Activated CD4-positive, alpha-beta T cell treated with anti-CD3 and anti-CD28 coated beads, Interleukin-2, amount 10 ng/mL, durations not matched to agents 24 days and 14 days (primary cell): ENCODE data around the gene TPSAB1. TPM values are rescaled to one million over a fixed set of nuclear protein-coding genes. Genes with fewer than 3 reads are reported as not detected.
"Not testable (repeated sequence)": the region's sequence is repeated elsewhere in the genome, so short reads cannot be mapped to it uniquely, and the experiment has no call there.

ENCODE experiments used
- DNase-seq: peaks from one replicate; pipeline ENCODE4 v3.0.0; 2022
- H3K27ac Mint-ChIP-seq: one replicate; pipeline ENCODE4 v1.8.0; 2022; ENCODE audit warnings: mild to moderate bottlenecking, mixed read lengths
- H3K27me3 Mint-ChIP-seq: one replicate; pipeline ENCODE4 v1.8.0; 2022; ENCODE audit warnings: mixed read lengths
- H3K36me3 Mint-ChIP-seq: one replicate; pipeline ENCODE4 v1.8.0; 2022; ENCODE audit warnings: low read depth, mild to moderate bottlenecking, mixed read lengths
- H3K4me1 Mint-ChIP-seq: one replicate; pipeline ENCODE4 v1.8.0; 2021; ENCODE audit warnings: mixed read lengths
- H3K4me3 Mint-ChIP-seq: one replicate; pipeline ENCODE4 v1.8.0; 2022; ENCODE audit warnings: mild to moderate bottlenecking, moderate library complexity, mixed read lengths
- H3K9me3 Mint-ChIP-seq: one replicate; pipeline ENCODE4 v1.8.0; 2021; ENCODE audit warnings: mixed read lengths
- intact Hi-C: fragments of 100-400 bp; cut with micrococcal nuclease; formaldehyde crosslinking; loops from one replicate; pipeline ENCODE4 v1.15.1; 2023
- total RNA-seq: library from RNA; stranded (reverse); gene quantifications from 2 replicates; pipeline ENCODE4 v1.2.3, GENCODE V29; 2022

Gene TPSAB1
- total RNA-seq, 1 donor from 2014 or later = not detected

- H3K9me3 Mint-ChIP-seq, H3K27me3 Mint-ChIP-seq, H3K4me3 Mint-ChIP-seq, H3K36me3 Mint-ChIP-seq, intact Hi-C loops, H3K4me1 Mint-ChIP-seq, H3K27ac Mint-ChIP-seq, DNase-seq: not testable (repeated sequence)
Measured at GRCh38 chr16:1241081-1241480, 576 bp downstream of the TPSAB1 start.

GRCh38 chr16:1243363-1243762 lies 2.9 kb downstream of the TPSAB1 start:
- H3K27me3 Mint-ChIP-seq, H3K36me3 Mint-ChIP-seq, intact Hi-C loops, DNase-seq, H3K9me3 Mint-ChIP-seq, H3K4me3 Mint-ChIP-seq, H3K4me1 Mint-ChIP-seq, H3K27ac Mint-ChIP-seq: not testable (repeated sequence)

DNA sequence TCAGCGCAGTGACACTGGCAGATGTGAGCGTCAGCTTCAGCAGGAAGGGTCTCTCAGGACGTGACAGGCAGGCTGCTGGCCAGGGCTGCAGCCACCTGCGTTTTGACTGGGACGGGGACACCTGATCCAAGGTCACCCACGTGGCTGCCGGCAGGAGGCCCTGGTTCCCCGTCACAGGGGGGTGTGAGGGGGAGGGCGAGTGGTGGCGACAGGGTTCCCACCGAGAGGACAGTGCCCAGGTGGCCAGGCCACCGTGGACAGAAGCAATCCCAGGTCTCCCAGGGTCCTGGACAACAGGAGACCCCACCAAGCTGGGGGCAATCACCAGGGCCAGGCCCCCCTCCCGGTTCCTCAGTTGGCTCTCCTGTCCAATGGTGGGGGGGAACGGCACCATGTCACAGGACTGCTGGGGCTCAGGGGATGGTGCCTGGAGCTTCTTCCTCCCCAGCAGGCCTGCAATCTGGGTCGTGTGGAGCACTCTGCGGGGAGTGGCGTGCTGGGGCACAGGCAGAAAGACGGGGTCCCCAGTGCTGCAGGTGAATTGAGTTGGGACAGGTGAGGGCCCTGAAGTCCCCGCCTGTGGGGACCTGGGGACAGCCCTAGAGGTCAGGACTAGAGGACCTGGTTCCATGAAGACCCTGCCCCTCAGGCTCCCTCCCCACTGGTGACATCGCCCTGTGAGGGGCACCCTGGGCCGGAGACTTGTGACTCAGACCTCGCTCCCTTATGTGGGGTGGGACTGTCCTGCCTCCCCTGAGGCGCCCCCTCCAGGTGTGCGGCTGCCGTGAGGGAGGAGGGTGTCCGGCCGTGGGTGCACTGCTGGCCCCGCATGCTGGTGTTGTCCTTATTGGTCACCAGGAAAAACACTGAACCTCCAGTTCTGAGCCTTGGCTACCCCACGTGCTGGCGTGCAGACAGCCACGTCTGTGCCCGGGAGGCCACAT lies 3.7 kb downstream of the TPSAB1 start:
- DNase-seq, H3K27me3 Mint-ChIP-seq, H3K9me3 Mint-ChIP-seq, H3K27ac Mint-ChIP-seq, intact Hi-C loops, H3K4me1 Mint-ChIP-seq, H3K4me3 Mint-ChIP-seq, H3K36me3 Mint-ChIP-seq: not testable (repeated sequence)

- DNase-seq = no peak
Measured at GRCh38 chr16:1244881-1245280, 4.4 kb downstream of the TPSAB1 start.

GRCh38 chr16:1245452-1246020 lies 5.0 kb downstream of the TPSAB1 start:
- no peaks in the 10 kb centered on the region for H3K36me3 Mint-ChIP-seq
- H3K9me3 Mint-ChIP-seq = no peaks in the 10 kb centered on the region
- no peak overlapping the region for H3K4me3 Mint-ChIP-seq
- H3K4me1 Mint-ChIP-seq = peaks cover 4% of the 10 kb centered on the region
- H3K27me3 Mint-ChIP-seq = peaks cover 4% of the 10 kb centered on the region
- no peak for DNase-seq
- no peak overlapping the region for H3K27ac Mint-ChIP-seq
- intact Hi-C loops = no loop called here

More at GRCh38 chr16:1244881-1245280, 4.4 kb downstream of the TPSAB1 start:
- no peak overlapping the region for H3K27ac Mint-ChIP-seq
- H3K36me3 Mint-ChIP-seq = no peaks in the 10 kb centered on the region
- intact Hi-C loops = no loop called here
- peaks cover 4% of the 10 kb centered on the region for H3K27me3 Mint-ChIP-seq
- H3K9me3 Mint-ChIP-seq = no peaks in the 10 kb centered on the region
- H3K4me1 Mint-ChIP-seq = peaks cover 4% of the 10 kb centered on the region
- H3K4me3 Mint-ChIP-seq = no peak overlapping the region

GRCh38 chr16:1247903-1248537 lies 7.5 kb downstream of the TPSAB1 start:
- H3K4me1 Mint-ChIP-seq, H3K9me3 Mint-ChIP-seq, DNase-seq, H3K4me3 Mint-ChIP-seq, H3K27me3 Mint-ChIP-seq, H3K36me3 Mint-ChIP-seq, intact Hi-C loops, H3K27ac Mint-ChIP-seq: not testable (repeated sequence)

- H3K36me3 Mint-ChIP-seq, H3K4me3 Mint-ChIP-seq, H3K27me3 Mint-ChIP-seq, H3K9me3 Mint-ChIP-seq, H3K4me1 Mint-ChIP-seq, intact Hi-C loops, H3K27ac Mint-ChIP-seq, DNase-seq: not testable (repeated sequence)
Measured at GRCh38 chr16:1249031-1249755, 8.7 kb downstream of the TPSAB1 start.

- intact Hi-C loops, H3K27me3 Mint-ChIP-seq, H3K27ac Mint-ChIP-seq, H3K4me3 Mint-ChIP-seq, DNase-seq, H3K36me3 Mint-ChIP-seq, H3K4me1 Mint-ChIP-seq, H3K9me3 Mint-ChIP-seq: not testable (repeated sequence)
Measured at GRCh38 chr16:1253701-1254364, 13.3 kb downstream of the TPSAB1 start.

DNA sequence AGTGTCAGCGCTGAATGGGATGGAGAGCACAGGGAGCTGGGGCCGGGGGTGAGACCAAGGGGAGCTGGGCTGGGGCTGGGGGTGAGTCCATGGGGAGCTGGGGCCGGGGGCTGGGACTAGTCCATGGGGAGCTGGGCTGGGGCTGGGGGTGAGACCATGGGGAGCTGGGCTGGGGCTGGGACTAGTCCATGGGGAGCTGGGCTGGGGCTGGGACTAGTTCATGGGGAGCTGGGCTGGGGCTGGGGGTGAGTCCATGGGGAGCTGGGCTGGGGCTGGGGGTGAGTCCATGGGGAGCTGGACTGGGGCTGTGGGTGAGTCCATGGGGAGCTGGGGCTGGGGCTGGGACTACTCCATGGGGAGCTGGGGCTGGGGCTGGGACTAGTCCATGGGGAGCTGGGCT lies 14.3 kb downstream of the TPSAB1 start:
- H3K9me3 Mint-ChIP-seq, H3K4me3 Mint-ChIP-seq, H3K36me3 Mint-ChIP-seq, H3K27ac Mint-ChIP-seq, DNase-seq, H3K27me3 Mint-ChIP-seq, intact Hi-C loops, H3K4me1 Mint-ChIP-seq: not testable (repeated sequence)

DNA sequence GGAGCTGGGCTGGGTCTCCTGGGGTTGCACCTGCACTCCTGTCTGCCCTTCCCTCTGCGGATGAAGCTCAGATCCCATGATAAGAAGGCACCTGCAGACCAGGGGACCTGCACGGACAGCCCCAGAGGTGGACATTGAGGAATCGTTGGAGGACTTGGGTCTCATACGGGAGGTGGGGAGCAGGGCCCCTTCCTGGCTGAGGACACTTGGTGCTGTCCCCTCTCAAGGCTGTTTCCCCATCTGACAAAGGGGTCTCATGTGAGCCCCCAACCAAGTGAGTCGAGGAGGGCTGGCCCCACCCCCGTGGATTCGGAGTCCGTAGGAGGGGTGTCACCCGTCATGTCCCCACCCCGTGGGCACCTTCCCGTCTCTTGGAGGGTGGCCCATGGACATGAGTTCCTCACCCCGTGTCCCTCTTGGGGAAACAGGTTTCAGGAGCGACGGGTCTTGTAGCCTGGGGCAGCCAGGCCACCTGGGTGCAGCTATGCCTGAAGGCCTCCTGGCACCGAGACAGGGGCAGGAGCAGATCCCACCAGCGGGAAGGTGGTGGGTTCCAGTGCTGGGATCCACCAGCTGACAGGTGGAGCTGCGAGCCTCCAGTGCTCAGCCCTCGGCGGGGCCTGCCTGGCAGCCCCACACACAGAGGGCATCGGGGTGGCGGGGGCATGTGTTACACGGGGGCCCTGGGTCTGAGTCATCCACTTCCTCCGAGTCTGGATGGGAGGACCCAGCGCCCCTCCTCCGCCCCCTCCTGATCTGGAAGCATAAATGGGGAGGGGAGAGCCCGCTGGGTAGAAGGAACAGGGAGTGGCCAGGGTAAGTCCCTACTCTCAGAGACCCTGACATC lies 15.0 kb downstream of the TPSAB1 start, which contains the start of gene TPSD1:
Gene TPSD1 (plus strand): TSS at position 794 of the 847 bp plus-strand sequence. CDS start 212 bp downstream, outside the sequence.
- not testable (repeated sequence) for H3K27ac Mint-ChIP-seq, H3K36me3 Mint-ChIP-seq

DNA sequence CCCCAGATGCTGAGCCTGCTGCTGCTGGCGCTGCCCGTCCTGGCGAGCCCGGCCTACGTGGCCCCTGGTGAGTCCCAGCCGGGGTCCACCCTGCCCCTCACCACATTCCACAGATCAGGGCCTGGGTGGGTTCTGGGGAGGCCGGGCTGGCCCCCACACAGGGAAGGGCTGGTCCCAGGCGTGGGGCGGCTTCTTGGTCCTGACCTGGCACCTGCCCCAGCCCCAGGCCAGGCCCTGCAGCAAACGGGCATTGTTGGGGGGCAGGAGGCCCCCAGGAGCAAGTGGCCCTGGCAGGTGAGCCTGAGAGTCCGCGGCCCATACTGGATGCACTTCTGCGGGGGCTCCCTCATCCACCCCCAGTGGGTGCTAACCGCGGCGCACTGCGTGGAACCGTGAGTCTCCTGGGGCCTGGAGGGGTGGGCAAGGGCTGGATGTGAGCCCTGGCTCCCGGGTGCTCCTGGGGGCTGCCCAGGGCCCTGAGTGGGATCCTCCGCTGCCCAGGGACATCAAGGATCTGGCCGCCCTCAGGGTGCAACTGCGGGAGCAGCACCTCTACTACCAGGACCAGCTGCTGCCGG lies 15.9 kb downstream of the TPSAB1 start:
- H3K36me3 Mint-ChIP-seq, H3K4me1 Mint-ChIP-seq, DNase-seq: not testable (repeated sequence)

More for the DNA sequence above, 15.0 kb downstream of the TPSAB1 start, which contains the start of gene TPSD1:
- H3K9me3 Mint-ChIP-seq, intact Hi-C loops, H3K4me3 Mint-ChIP-seq, H3K27me3 Mint-ChIP-seq, DNase-seq, H3K4me1 Mint-ChIP-seq: not testable (repeated sequence)

GRCh38 chr16:1256874-1257322 lies 16.4 kb downstream of the TPSAB1 start:
- H3K4me1 Mint-ChIP-seq = peaks cover 4% of the 10 kb centered on the region
- H3K27ac Mint-ChIP-seq = no peak overlapping the region
- no peaks in the 10 kb centered on the region for H3K9me3 Mint-ChIP-seq
- intact Hi-C loops = no loop called here
- DNase-seq = no peak
- H3K27me3 Mint-ChIP-seq = peaks cover 13% of the 10 kb centered on the region
- no peaks in the 10 kb centered on the region for H3K36me3 Mint-ChIP-seq
- H3K4me3 Mint-ChIP-seq = no peak overlapping the region

More for the DNA sequence above, 15.9 kb downstream of the TPSAB1 start:
- intact Hi-C loops, H3K4me3 Mint-ChIP-seq, H3K27me3 Mint-ChIP-seq, H3K9me3 Mint-ChIP-seq, H3K27ac Mint-ChIP-seq: not testable (repeated sequence)
